Left forelimb (tissue), 1 donor: ENCODE data around the gene PTPRN2.

Experiments used
- DNase-seq: peaks from one replicate; pipeline ENCODE4 v3.0.0-alpha.2; 2018; ENCODE audit warnings: low spot score

The PTPRN2 gene

GRCh38 chr7:158138329-158138597, 449.4 kb downstream of the PTPRN2 start:
- DNase-seq, result no peak

DNA sequence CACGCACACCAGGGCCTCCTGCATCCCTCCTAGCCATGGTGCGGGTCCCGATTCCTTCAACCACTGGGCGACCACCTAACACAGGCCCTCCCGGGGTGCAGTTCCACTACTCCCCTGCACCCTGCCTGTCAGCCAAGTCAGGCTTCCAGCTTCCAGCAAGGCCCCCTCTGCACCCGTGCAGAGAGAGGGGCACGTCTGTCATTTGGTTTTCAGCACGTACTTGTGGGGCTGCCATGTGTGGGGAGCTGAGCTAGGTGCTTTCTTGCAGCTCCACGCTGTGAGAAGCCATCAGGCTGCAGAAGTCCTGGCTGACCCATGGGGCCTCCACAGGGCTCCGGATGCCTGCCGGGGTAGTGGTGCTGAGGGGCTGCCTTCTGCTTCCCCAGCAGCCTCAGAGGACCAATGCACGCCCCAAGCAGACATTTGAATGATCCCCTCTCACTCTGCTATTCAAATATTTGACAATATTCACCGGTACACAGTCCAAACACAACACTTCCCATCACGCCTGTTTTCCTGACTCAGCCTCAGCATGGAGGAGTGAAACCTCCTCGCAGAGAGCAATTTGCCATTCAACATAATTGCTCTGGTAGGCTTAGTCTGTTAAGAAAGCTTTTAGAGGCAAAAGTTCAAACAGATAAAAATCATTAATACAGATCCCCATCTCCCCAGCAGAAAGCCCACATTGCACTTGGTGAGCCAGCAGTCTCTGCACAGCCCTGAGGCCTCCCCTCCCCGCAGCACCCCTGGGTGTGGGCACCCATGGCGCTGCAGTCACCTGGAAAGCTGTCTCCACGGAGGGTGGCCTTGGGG, 449.9 kb downstream of the PTPRN2 start:
- DNase-seq, result no peak

GRCh38 chr7:158135931-158136330, 451.7 kb downstream of the PTPRN2 start:
- no peak for DNase-seq

- no peak for DNase-seq
Measured at GRCh38 chr7:158134824-158135223, 452.8 kb downstream of the PTPRN2 start.

GRCh38 chr7:158133515-158134271, 453.9 kb downstream of the PTPRN2 start:
- DNase-seq, result no peak

DNA sequence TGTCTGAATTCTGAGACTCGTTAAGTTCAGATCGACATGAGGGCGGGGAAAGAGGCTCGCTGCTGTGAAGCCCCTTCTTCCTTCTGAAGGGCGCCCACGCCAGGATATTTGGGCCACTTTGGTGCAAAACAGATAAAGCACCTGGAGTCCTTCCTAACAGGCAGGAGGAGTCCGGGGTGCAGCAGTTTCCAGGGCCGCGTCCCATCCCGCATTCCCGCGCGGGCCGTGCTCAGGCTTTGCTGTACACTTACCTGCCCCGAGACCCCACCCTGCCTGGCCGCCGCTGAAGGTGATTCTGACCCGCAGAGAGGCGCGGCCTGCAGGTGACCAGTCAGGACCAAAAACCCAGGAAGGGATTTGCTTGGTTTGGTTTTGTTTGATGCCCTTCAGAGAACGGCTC, 454.6 kb downstream of the PTPRN2 start:
- DNase-seq, result no peak

GRCh38 chr7:158130023-158130409, 457.6 kb downstream of the PTPRN2 start:
- DNase-seq, result no peak

DNA sequence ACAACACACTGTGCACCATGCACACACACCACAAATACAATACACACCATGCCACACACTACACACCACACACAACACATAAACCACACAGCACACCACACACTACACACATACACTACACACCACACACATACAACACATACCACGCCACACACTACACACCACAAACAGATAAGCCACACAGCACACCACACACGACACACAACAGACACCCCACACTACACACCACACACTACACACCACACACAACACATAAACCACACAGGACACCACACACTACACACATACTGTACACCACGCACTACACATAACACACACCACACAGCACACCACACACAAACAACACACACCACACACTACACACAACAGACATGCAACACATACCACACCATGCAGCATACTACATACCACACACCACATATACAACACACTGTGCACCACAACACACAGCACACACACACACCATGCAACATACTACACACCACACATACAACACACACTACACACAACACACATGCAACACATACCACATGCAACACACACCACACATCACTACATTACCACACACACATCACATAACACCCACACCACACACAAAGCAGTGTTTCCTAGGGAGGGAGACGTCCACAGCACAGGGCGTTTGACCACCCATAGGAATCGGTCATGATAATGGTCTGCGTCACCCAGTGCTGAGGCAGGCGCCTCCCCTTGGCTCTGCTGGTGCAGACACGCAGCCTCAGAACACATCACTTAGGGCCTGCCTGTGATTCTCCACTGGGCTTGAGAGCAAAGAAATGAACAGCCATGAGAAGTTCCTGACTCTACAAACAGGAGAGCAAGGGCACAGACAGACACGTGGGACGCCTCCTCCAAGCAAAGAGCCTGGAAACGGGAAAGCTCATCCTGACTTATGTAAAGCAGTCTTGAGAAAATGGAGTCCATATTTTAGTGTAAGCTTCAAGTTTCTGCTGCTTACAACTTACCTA, 458.3 kb downstream of the PTPRN2 start:
- DNase-seq, result no peak

GRCh38 chr7:158128572-158128971, 459.1 kb downstream of the PTPRN2 start:
- no peak for DNase-seq

- no peak for DNase-seq
Measured at GRCh38 chr7:158127241-158127640, 460.4 kb downstream of the PTPRN2 start.

DNA sequence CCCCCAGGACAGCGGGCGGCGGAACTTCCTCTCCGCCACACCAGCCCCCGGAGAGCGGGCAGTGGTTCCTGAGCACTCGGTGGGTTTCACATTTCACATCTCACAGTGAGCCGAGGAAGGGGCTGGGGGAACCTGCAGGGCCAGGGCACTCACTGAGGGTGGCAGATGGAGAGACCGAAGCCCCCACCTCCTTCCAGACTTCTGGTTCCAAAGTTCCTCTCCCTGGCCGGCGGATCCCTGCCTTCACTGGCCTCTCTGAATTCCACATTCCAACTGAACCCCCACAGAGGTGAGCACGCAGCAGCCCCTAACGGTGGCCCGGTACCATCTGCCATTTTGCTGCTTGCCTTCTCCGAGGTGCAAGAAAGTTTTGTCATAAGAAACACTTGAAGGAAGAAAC, 461.0 kb downstream of the PTPRN2 start:
- no peak for DNase-seq

- DNase-seq, result no peak
Measured at GRCh38 chr7:158125721-158126120, 461.9 kb downstream of the PTPRN2 start.

GRCh38 chr7:158125091-158125490, 462.5 kb downstream of the PTPRN2 start:
- no peak for DNase-seq

DNA sequence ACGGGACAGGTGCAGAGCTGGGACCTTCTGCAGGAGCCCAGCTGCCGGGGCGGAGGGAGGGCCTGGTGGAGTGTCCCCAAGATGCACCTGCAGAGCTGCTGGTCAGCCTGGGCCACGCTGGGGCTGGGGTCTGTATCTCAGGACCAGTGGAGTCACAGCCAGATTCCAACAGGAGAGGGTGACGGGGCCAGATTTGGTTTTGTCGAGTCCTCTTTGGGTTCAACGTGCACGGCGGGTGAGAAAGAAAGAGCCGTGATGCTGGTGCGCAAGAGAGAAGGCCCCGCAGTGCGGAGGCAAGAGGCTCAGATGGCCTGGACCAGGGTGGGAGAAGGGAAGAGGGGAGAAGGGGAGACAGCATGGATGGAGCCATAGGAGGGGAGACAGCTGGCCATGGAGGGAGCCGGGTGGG, 462.9 kb downstream of the PTPRN2 start:
- DNase-seq, result no peak

GRCh38 chr7:158123753-158124152, 463.9 kb downstream of the PTPRN2 start:
- DNase-seq, result no peak

- no peak for DNase-seq
Measured at GRCh38 chr7:158123214-158123613, 464.4 kb downstream of the PTPRN2 start.

GRCh38 chr7:158121441-158122045, 466.1 kb downstream of the PTPRN2 start:
- DNase-seq, result no peak

DNA sequence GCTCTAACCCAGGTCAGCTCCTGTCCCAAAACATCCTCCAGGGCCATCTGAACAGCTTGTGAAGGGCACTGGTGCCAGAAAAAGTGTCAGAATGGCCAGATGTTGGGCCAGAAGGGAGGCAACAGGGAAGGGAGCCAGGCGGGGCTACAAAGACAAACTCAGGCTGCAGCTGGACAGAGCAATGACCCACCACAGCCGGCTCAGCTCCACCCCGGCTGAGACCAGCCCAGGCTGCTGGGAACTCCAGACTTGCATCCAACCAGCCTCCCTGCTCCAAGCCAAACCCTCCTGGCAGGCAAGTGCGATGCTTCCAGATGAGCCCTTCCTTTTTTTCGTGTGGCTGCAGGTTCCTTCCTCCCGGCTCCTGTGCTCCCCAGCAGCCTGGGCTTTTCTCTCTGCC, 466.9 kb downstream of the PTPRN2 start:
- DNase-seq, result no peak

DNA sequence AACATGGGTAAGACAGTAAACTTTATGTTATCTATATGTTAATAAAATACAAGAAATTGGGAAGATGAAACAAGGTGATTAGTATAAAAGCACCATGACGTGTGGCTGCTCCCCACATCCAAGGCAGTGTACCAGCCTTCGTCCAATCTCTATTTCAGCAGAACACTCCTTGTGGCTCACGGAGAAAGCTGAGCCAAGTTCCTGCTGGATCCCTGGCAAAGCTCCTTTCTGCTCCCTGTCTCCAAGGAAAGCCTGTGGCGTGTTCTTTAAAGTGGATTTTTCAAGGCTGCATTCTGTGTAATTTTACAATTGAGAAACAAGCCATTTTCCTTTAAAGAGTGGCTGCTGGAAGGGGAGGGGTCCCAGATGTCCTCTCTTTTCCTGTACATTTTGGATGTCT, 467.3 kb downstream of the PTPRN2 start:
- no peak for DNase-seq

GRCh38 chr7:158117341-158118222, 470.0 kb downstream of the PTPRN2 start:
- DNase-seq, result no peak

- DNase-seq, result no peak
Measured at GRCh38 chr7:158116235-158116634, 471.4 kb downstream of the PTPRN2 start.
